GM19328 (cell line): ENCODE data around the gene SNX3.

Experiments used
- ATAC-seq: cut with Tn5 transposase; IDR thresholded peaks from one replicate; pipeline ENCODE4 v1.9.1; 2021; ENCODE audit warnings: mild to moderate bottlenecking, moderate library complexity; ENCODE audit not compliant: unreplicated experiment

The SNX3 gene

DNA sequence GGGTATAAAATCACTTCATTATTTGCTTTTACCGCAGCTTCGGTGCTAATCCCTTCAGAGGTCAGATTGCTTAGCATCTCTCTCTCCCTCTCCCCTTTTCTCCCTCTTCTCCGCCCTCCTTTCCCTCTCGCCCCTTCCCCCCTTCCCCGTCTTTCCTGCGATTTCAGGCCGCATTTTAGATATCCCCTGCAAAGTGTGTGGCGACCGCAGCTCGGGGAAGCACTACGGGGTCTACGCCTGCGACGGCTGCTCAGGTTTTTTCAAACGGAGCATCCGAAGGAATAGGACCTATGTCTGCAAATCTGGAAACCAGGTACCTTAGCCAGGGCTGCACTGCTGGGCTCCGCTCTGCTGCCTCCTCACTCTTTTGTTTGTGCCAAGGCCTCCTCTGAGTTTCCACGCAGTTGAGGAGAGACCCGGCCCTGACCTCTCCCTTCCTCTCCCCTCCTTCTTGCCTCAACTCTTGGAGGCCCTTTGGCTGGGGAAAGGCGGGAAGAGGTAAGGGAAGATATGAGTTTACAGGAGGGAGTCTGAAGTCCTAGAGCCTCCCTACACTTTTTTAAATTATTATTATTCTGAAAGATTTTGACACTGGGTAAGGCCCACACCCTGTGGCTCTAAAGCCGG, 89.4 kb downstream of the SNX3 start:
- ATAC-seq: no peak

DNA sequence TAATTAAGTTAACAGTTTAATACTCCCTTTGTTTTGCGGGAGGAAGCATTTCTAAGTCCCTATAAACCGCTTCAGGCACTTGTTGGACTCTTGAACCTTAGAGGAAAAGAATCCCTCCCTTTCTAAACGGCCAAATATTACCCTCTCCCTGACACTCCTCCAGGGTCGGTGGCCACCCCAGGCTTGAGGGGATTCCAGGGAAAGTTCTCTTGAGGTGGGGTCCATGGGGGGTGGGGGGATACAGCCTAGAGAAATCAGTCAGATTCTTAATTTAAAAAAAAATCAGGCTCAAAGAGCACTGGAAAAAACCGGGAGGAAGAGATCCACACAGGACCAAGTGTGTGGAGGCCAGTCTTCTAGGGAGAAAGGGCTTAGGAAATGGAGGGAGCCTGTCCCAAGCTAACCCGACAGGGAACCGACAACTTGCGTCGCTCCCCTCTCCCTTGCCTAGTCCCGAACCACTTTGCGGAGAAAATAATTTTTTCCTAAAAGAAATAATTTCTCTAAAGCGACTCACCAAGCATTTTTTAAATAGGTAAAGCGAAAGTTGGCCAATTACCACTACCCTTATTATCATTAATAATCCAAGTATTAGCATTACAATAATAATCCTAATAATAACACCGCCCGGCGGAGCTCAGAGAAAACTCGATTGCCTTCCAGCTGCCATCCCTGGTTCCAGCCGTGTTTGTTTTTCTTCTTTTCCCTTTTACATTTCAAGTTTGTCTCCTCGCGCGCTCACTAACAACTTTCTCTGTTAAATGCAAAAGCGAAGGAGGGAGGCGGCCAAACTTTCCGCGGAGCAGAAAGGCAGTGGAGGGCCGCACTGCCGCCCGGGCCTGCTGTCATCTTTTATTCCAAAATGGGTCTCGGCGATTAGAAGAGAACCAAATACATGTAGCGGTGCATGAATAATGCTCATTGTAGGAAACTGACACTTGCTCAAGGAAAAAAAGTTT, 90.2 kb downstream of the SNX3 start:
- no peak for ATAC-seq

- no peak for ATAC-seq
Observed at GRCh38 chr6:108169464-108170331, 91.1 kb downstream of the SNX3 start.

DNA sequence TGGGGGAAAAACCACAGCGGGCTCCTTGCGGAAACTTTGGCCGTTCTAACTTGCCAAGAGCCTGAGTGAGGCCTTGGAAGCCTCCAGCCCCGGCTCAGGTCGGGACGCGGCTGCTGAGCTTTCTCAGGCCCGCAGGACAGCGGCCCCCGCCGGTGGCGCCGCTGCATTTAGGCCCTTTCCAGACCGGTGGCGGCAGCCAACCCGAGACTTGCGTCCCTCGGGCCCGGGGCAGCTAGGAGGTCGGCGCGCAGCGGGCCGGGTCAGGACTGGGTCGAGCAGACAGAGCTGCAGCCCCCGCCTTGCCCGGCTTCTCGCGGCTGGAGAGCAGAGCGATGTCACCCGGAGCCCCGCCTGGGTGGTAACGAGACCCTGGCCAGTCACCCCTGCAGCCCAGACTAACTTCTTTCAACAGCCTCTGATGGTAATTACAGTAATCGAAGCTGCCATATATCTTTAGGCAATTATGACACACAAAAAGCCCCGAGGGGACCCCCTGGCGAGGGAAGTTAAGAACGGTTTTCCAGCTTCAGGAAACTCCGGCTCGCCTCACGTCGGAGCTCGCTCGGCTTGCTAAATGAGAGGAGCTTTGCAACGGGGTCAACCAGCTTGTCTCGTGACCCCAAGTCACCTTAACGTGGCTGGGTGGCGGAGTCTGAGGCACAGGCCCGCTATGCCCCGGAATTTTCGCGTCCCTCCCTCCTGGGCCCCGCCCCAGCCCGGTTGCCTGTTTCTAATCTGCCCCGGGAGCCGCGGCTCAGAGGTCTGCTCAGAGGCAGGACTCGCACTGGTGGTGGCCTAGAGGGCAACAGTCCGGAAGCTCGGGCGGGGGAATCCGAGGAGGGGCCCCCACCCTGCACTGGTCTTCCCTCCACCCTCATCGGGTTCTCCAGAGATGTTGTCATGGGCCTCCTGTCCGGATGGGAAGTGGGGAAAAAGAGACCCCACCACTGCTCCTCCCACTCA, 92.1 kb downstream of the SNX3 start:
- no peak for ATAC-seq

DNA sequence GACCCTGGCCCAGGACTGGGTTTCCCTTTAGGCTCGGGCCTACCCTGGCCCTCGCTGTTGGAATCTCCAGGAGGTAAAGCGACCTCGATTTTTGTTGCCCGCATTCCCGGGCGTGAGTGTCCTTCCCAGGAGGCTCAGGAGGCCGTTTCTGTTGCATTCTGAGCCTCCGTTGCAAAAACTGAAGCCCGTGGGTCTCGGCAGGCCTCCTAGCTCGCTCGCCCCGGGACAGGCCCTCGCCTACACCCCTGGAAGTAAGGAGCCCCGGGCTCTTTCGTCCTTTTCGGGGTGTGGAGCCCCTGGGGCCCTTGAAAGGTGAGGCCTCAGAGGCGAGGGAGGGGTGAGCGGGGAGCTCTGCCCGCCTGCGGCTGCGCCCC, 92.8 kb downstream of the SNX3 start:
- no peak for ATAC-seq

GRCh38 chr6:108167449-108168089, 93.3 kb downstream of the SNX3 start:
- ATAC-seq: no peak

DNA sequence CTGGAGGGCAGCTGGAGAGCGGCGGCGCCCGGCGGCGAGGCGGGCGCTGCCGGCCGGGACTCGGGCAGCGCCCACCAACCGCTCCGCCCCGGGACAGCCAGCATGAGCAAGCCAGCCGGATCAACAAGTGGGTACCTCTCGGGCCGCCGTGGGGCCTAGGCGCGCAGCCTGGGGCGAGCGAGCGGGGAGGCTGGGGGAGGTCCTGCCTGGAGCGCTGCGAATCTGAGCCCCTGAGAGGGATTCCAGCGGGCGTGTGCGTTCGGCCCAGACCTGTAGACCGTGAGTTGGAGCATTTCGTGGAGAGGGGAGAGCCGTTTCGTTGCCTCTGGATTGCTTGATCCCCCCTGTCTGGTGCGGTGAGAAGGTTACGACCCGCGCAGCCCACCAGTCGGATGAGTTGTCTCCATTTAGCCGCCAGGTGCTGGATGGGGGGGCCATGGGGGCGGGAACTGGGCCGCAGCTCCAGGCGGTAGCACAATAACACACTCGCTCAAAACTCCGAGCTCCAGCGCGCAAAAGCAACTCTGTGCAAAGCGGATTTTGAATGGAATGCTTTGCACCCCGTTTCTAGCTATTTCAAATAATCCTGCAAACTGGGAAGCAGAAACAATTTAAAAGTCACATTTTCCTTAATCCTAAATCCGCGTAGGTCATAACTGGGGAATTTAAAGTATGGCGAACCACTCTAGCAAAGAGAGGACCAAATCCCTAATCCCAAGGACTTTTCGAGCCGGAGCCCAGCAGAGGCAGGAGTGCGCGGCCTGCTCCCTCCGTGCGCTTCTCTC, 94.0 kb downstream of the SNX3 start:
- ATAC-seq: no peak

DNA sequence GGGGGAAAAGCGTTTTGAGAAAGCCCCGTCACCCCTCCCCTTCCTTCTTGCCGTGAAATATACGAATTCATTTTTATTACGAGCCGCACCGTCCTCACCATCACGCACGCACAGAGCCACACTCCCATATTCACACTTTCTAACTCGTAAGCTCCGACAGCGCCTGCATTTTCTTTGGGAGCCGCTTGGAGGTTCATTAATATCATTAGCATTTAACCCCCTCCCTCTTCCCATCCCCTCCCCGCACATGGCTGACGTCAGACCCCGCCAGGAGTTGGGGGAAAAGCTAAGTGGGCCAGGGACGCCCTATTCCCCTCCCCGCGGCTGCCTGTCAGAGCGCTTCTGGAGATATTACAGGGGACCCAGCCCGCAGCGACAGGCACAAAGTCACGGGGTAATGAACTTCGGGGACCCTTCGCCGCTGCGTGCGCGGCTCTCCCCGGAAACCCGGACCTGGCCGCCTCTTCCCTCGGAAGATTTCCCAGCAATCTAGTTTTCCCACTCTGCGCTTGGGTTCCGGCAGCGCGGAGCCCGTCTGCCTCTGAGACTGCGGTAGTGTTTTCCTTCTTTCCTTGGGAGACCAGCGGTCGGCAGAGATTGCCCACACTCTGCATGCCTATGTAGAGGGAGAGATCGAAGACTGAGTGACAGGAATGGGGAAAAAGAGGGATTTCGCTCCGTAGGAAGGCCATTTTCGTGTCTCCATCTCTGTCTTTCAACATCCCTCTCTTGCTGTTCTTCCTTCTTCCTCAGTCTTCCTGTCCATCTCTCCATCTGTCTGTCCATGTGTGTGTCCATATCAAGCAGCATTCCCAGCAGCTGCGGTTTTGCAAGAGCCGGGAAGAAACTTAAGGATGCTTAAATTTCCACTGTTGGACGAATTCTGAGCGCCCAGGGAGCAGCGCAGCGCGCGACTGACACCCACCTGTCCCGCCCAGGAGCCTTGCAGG, 94.9 kb downstream of the SNX3 start, which contains the start of gene NR2E1:
Gene NR2E1 (plus strand): TSS at position 309 of the 950 bp plus-strand sequence. CDS start 744 bp downstream, outside the sequence.
- no peak for ATAC-seq

DNA sequence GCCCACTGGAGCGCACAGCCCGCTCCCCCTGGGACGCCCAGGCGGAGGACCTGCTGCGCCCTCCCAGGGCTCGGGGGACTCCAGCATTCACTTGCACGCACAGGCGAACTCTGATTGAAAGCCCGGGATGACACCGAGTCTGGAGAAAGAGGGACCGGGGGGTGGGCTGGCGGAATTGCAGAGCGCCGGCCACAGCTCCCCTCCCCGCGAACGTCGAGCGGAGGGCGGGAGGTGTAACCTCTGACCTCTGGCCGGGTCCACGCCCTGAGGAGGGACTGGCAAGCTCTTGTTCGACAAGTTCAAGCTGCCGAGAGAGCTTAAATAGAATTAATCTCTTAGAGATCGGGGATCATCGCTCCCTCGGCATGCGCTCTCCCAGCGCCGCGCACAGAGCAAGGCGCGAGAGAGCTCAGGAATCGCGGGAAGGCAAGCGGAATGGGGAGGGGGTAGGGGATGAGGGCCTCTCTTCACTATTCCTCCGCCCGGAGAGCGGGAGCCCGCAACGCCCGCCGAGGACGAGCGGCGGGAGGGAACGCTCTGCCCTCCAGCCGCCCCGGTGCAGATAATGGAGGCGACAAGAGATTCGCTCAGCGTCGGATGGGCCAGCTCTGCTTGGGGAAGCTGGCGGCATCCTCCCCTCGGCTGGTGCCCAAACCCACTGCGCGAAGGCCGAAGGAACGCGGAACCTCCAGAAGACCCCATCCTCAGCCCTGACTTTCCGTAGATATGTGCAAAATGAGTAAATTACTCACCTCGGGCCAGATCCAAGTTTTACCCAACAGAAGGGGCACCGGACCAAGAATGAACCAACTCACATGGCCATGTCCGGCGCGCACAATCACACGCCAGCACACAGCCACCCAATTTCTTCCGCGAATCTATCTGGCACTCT, 95.8 kb downstream of the SNX3 start:
- no peak for ATAC-seq

DNA sequence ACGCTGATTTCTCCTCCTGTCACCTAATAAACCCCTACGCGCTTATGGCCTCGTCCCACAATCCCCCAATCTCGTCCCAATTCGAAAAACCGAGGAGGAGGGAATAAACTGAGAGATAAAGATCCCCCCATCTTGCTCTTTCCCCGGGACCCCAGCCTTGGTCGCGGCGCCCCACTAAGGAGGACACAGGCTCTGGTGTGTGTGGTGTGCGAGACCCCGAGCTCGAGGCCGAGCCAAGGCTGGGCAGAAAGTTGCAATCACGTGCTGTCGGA, 96.4 kb downstream of the SNX3 start:
- no peak for ATAC-seq

DNA sequence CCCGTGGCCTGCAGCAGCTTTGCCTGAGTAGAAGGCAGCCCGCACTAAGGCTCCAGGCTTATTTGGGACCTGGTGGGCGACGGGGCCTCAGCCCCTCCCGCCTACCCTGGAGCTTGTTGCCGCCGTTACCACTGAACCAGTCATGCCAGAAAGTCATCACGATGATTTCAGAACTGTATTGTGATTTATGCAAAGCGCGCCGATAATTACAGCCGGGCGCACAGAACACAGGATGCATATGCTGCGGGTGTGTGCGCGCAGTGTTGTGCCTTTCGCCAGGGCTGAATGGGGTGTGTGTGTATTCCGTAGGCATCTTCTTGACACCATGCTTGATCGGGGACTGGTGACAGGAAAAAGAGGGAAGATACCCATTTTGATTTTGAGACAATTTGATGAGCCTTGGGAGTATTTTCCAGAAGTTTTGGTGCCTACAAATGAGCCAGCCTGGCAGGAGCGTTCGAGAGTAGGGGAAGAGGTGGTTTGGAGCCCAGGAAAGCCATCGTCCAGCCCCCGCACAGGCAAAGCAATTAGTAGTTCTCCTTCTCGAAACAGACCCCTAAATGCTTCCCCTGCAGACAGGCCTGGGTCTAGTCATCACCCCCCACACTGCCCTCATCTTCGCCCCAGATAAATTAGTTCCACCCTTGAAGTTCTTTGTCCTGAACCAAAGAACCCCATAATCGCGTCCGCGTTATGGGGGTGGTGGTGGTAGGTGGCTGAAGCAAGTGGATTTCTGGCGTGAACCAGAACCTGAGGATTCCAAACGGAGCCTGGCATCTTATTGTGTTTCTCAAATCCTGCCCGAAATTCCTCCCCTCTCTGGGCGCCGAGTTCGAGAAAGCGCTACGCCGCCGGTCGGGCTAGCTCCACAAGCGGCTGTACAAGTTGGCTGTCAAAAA, 96.9 kb downstream of the SNX3 start:
- no peak for ATAC-seq

- ATAC-seq: no peak
Observed at GRCh38 chr6:108163267-108163643, 97.6 kb downstream of the SNX3 start.

GRCh38 chr6:108161724-108162282, 99.0 kb downstream of the SNX3 start:
- no peak for ATAC-seq
